ENCODE results near the gene ROBO1.

DNA sequence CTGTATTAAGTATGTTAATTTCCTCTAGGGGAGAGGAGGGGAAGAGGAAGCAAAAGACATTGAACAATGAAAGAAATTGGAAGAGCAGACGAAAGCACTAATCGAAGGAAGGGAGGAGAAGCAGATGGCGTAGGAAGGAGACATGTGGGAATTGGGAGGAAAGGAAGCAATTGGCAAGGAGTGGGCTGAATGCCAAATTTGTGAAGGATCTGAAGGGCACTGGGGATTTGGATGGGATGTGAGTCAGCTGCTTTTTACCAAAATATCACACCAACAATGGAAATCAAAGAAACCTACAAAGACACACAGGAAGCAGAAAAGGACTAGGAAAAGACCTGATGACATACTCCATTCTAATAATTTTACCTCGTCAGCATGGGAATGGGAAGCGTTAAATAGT lies 1029.8 kb downstream of the ROBO1 start:
- TF ChIP-seq, protein P1, sequence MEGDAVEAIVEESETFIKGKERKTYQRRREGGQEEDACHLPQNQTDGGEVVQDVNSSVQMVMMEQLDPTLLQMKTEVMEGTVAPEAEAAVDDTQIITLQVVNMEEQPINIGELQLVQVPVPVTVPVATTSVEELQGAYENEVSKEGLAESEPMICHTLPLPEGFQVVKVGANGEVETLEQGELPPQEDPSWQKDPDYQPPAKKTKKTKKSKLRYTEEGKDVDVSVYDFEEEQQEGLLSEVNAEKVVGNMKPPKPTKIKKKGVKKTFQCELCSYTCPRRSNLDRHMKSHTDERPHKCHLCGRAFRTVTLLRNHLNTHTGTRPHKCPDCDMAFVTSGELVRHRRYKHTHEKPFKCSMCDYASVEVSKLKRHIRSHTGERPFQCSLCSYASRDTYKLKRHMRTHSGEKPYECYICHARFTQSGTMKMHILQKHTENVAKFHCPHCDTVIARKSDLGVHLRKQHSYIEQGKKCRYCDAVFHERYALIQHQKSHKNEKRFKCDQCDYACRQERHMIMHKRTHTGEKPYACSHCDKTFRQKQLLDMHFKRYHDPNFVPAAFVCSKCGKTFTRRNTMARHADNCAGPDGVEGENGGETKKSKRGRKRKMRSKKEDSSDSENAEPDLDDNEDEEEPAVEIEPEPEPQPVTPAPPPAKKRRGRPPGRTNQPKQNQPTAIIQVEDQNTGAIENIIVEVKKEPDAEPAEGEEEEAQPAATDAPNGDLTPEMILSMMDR (IDR thresholded peaks at IDR 0.05) = no peak
- no peak for TF ChIP-seq ZFX (IDR thresholded peaks at IDR 0.05; ENCODE audit: borderline replicate concordance)
